GM23248 (cell line): ENCODE results near the gene JCAD.

Experiments
- EZH2 ChIP-seq: fragments of 200-600 bp; sonication (generic); IDR thresholded peaks from 2 replicates; pipeline ENCODE4 v1.6.1; 2018; ENCODE audit warnings: antibody characterized with exemption, mild to moderate bottlenecking; ENCODE audit not compliant: insufficient read depth, poor library complexity, severe bottlenecking
- EZH2phosphoT487 ChIP-seq: fragments of 200-600 bp; sonication (generic); IDR thresholded peaks from 2 replicates; pipeline ENCODE4 v1.6.1; 2018; ENCODE audit warnings: antibody characterized with exemption, moderate library complexity, mild to moderate bottlenecking, low read depth; ENCODE audit not compliant: insufficient read depth

DNA sequence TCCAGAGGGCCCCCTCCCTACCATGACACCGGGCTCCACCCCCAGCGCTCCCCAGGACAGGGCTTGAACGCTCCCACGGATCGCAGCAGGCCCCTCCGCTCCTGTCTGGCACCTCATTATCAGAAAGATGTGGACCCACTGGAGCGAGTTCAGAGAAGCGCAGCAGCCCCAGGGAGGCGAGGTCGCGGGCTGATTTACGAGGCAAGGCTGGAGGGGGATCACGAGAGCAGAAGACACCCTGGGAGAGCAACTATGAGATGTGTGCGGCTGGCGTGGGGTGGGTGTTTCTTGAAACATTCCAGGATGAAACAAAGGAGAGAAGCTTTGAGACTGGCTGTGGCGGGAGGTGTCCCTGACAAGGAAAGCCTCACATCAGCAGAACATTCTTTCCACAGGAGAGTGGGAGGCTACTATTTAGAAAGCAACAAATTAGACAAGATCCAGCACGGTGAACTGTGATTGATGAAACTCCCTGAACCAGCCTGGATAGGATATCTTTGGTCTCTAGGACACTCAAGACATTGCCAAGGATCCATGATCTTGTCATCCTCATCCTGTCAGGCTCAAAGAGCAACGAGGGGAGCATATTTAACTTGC, 66.0 kb downstream of the JCAD start:
- TF ChIP-seq EZH2 (no peak), EZH2phosphoT487 (no peak)
